WTC11 (cell line): ENCODE data around the gene DDAH2.

Experiments used
- NFATC4 ChIP-seq: fragments of 250-450 bp; sonication (Bioruptor Pico); IDR thresholded peaks from 2 replicates; pipeline ENCODE4 v1.9.0; 2021; ENCODE audit warnings: mild to moderate bottlenecking
- NR3C1 ChIP-seq: sonication (generic); formaldehyde crosslinking; conservative IDR thresholded peaks from 2 replicates; pipeline ENCODE4 v1.8.1; 2023; ENCODE audit warnings: low read depth, mild to moderate bottlenecking, missing genetic modification reagents
- SMAD3 ChIP-seq: sonication (generic); formaldehyde crosslinking; IDR thresholded peaks from 2 replicates; pipeline ENCODE4 v1.8.0; 2022; ENCODE audit warnings: missing genetic modification reagents, mild to moderate bottlenecking, borderline replicate concordance
- TEAD1 ChIP-seq: sonication (generic); formaldehyde crosslinking; IDR thresholded peaks from 2 replicates; pipeline ENCODE4 v1.8.0; 2022; ENCODE audit warnings: mild to moderate bottlenecking, missing genetic modification reagents
- ZBTB21 ChIP-seq: sonication (generic); formaldehyde crosslinking; IDR thresholded peaks from 2 replicates; pipeline ENCODE4 v1.8.1; 2023; ENCODE audit warnings: mild to moderate bottlenecking, missing genetic modification reagents, borderline replicate concordance
- TF ChIP-seq, protein P1 (sequence below): sonication (generic); formaldehyde crosslinking; IDR thresholded peaks from 2 replicates; pipeline ENCODE4 v1.8.1; 2023; ENCODE audit warnings: mild to moderate bottlenecking, missing genetic modification reagents, moderate library complexity
- TF ChIP-seq, protein P2 (sequence below): fragments of 200-600 bp; IDR thresholded peaks from 2 replicates; pipeline ENCODE4 v1.8.0; 2022; ENCODE audit warnings: antibody characterized with exemption
- TF ChIP-seq, protein P3 (sequence below): sonication (generic); formaldehyde crosslinking; IDR thresholded peaks from 2 replicates; pipeline ENCODE4 v1.8.0; 2022; ENCODE audit warnings: mild to moderate bottlenecking, missing genetic modification reagents

DNA sequence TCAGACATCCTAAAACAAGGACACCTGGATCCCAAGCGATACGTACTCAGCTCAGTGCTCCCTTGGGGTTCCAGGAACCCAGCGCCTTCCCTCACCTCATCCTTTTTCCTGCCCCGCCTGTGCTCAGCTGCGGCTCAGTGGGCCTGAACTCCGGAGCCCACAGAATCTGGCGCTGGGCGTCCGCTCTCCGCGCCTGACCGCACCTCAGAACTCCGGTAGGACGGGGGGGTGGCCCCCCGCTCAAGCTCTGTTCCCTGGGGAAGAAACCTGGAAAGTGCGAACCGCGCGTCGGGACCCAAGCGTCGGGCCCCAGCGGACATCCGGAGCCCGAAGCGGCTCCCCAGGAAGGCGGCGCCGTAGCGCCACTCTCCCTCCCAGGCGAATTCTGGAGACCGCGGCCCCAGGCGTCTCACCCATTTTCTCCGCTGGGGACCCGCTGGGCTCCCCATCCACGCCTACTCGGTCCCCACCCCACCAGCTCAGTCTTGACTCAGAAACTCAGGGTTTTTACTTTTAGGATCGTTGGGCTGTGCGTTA is 47.9 kb downstream of the DDAH2 start:
- TF ChIP-seq TEAD1 = no peak
- no peak for TF ChIP-seq NFATC4
- TF ChIP-seq, protein P1, sequence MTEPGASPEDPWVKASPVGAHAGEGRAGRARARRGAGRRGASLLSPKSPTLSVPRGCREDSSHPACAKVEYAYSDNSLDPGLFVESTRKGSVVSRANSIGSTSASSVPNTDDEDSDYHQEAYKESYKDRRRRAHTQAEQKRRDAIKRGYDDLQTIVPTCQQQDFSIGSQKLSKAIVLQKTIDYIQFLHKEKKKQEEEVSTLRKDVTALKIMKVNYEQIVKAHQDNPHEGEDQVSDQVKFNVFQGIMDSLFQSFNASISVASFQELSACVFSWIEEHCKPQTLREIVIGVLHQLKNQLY (CRISPR knock-in tag) = no peak
- TF ChIP-seq, protein P2, sequence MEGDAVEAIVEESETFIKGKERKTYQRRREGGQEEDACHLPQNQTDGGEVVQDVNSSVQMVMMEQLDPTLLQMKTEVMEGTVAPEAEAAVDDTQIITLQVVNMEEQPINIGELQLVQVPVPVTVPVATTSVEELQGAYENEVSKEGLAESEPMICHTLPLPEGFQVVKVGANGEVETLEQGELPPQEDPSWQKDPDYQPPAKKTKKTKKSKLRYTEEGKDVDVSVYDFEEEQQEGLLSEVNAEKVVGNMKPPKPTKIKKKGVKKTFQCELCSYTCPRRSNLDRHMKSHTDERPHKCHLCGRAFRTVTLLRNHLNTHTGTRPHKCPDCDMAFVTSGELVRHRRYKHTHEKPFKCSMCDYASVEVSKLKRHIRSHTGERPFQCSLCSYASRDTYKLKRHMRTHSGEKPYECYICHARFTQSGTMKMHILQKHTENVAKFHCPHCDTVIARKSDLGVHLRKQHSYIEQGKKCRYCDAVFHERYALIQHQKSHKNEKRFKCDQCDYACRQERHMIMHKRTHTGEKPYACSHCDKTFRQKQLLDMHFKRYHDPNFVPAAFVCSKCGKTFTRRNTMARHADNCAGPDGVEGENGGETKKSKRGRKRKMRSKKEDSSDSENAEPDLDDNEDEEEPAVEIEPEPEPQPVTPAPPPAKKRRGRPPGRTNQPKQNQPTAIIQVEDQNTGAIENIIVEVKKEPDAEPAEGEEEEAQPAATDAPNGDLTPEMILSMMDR = no peak; the same call in 1 of the 2 replicates
- no peak for TF ChIP-seq ZBTB21 (CRISPR knock-in tag)
- TF ChIP-seq, protein P3, sequence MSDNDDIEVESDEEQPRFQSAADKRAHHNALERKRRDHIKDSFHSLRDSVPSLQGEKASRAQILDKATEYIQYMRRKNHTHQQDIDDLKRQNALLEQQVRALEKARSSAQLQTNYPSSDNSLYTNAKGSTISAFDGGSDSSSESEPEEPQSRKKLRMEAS (CRISPR knock-in tag) = no peak
- no peak for TF ChIP-seq NR3C1 (CRISPR knock-in tag)
- no peak for TF ChIP-seq SMAD3 (CRISPR knock-in tag)
